Activated CD4-positive, CD25-positive, alpha-beta regulatory T cell treated with anti-CD3 and anti-CD28 coated beads, Interleukin-2, amount 50 U/mL, for 16 hours (primary cell): ENCODE measurements around the gene SMARCC1.

Experiments used
- DNase-seq: peaks from one replicate; pipeline ENCODE4 v3.0.0-alpha.2; 2020; ENCODE audit warnings: low read depth, low spot score

The SMARCC1 gene

GRCh38 chr3:47636225-47636624 is 145.5 kb downstream of the SMARCC1 start:
- DNase-seq, result no peak

- DNase-seq, result no peak
Observed at GRCh38 chr3:47635536-47635935, 146.2 kb downstream of the SMARCC1 start.

- DNase-seq, result no peak
Observed at GRCh38 chr3:47634996-47635395, 146.7 kb downstream of the SMARCC1 start.

GRCh38 chr3:47630810-47631209 is 150.9 kb downstream of the SMARCC1 start:
- no peak for DNase-seq

GRCh38 chr3:47629770-47630169 is 151.9 kb downstream of the SMARCC1 start:
- no peak for DNase-seq

GRCh38 chr3:47628426-47628825 is 153.3 kb downstream of the SMARCC1 start:
- DNase-seq, result no peak

GRCh38 chr3:47622671-47623461 is 158.8 kb downstream of the SMARCC1 start:
- no peak for DNase-seq

- DNase-seq, result no peak
Observed at GRCh38 chr3:47617086-47618010, 164.3 kb downstream of the SMARCC1 start.

GRCh38 chr3:47614788-47615187 is 166.9 kb downstream of the SMARCC1 start:
- DNase-seq, result no peak

GRCh38 chr3:47613722-47614121 is 168.0 kb downstream of the SMARCC1 start:
- no peak for DNase-seq

- no peak for DNase-seq
Observed at GRCh38 chr3:47612879-47613278, 168.8 kb downstream of the SMARCC1 start.

- DNase-seq, result no peak
Observed at GRCh38 chr3:47612178-47612577, 169.5 kb downstream of the SMARCC1 start.

- no peak for DNase-seq
Observed at GRCh38 chr3:47611576-47611975, 170.1 kb downstream of the SMARCC1 start.

- no peak for DNase-seq
Observed at GRCh38 chr3:47610583-47610982, 171.1 kb downstream of the SMARCC1 start.

- no peak for DNase-seq
Observed at GRCh38 chr3:47607335-47607734, 174.4 kb downstream of the SMARCC1 start.

- DNase-seq, result no peak
Observed at GRCh38 chr3:47606165-47606564, 175.5 kb downstream of the SMARCC1 start.

- no peak for DNase-seq
Observed at GRCh38 chr3:47605652-47606051, 176.0 kb downstream of the SMARCC1 start.

GRCh38 chr3:47604145-47604544 is 177.5 kb downstream of the SMARCC1 start:
- DNase-seq, result no peak

- DNase-seq, result no peak
Observed at GRCh38 chr3:47603332-47603731, 178.4 kb downstream of the SMARCC1 start.

- DNase-seq, result no peak
Observed at GRCh38 chr3:47601281-47601680, 180.4 kb downstream of the SMARCC1 start.

GRCh38 chr3:47594792-47595191 is 186.9 kb downstream of the SMARCC1 start:
- DNase-seq, result no peak

GRCh38 chr3:47592066-47592795 is 189.5 kb downstream of the SMARCC1 start:
- DNase-seq, result no peak
